RWPE1 (cell line): ENCODE measurements around the gene KCTD13.
"Not testable (repeated sequence)": the region's sequence is repeated elsewhere in the genome, so short reads cannot be mapped to it uniquely, and the experiment has no call there.

Experiments
- CTCF ChIA-PET: fragments of 350-600 bp; sonication (Branson Sonifier 250); formaldehyde crosslinking; extraction: SDS; loops from one replicate; lab custom pipeline; 2021; lab: Yijun Ruan, JAX
- POLR2A ChIA-PET: fragments of 400-600 bp; formaldehyde crosslinking; extraction: SDS; loops from one replicate; lab custom pipeline; 2020; ENCODE audit warnings: antibody characterized with exemption; ENCODE audit not compliant: low non-redundant PET; lab: Yijun Ruan, JAX
- DNase-seq: peaks from one replicate; pipeline ENCODE4 v3.0.0; 2012; ENCODE audit warnings: low spot score
- H3K27ac ChIP-seq: fragments of 450-650 bp; 2 replicates; pipeline ENCODE4 v1.5.1; 2017
- TF ChIP-seq, protein P1 (sequence below): fragments of 450-650 bp; conservative IDR thresholded peaks from 2 replicates; pipeline ENCODE4 v1.5.1; 2017; ENCODE audit warnings: low read depth, mild to moderate bottlenecking

The KCTD13 gene

DNA sequence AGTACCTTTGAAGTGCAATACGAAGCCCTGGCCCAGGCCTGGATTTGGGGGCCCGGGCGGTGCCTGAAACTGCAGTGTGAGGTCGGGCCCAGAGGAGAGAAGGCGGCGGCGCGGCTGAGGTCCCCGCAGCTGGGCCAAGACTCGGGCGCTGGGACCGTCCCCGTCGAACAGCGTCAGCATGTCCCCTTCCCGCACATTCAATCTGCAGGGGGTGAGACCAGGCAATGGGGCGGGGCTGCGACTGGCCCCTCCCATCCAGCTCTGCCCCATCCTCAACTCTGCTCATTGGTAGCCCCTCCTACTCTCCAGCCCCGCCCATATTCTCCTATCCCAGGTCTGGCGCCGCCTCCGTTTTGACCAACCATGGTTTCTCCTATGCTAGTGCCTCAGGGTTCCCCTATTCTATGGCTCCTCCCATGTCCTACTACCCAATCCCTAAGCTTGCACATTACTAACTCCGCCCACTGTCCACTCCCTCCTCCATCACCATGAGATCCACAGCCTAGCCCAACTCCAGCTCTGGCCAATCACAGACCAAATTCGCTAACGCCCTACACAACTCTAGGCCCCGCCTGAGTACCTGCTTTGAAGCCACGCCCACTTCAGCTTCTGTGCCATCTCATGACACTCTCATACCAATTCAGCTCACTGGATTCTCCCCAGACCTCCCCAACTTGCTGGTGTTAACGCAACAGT lies 48.6 kb downstream of the KCTD13 start:
- ChIA-PET CTCF (no interaction called here), POLR2A (no interaction called here)
- peak; percentile 80 for DNase-seq
- TF ChIP-seq, protein P1, sequence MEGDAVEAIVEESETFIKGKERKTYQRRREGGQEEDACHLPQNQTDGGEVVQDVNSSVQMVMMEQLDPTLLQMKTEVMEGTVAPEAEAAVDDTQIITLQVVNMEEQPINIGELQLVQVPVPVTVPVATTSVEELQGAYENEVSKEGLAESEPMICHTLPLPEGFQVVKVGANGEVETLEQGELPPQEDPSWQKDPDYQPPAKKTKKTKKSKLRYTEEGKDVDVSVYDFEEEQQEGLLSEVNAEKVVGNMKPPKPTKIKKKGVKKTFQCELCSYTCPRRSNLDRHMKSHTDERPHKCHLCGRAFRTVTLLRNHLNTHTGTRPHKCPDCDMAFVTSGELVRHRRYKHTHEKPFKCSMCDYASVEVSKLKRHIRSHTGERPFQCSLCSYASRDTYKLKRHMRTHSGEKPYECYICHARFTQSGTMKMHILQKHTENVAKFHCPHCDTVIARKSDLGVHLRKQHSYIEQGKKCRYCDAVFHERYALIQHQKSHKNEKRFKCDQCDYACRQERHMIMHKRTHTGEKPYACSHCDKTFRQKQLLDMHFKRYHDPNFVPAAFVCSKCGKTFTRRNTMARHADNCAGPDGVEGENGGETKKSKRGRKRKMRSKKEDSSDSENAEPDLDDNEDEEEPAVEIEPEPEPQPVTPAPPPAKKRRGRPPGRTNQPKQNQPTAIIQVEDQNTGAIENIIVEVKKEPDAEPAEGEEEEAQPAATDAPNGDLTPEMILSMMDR: no peak
- peak overlapping the region; percentile 6; the same call in 1 of the 2 replicates for H3K27ac ChIP-seq

DNA sequence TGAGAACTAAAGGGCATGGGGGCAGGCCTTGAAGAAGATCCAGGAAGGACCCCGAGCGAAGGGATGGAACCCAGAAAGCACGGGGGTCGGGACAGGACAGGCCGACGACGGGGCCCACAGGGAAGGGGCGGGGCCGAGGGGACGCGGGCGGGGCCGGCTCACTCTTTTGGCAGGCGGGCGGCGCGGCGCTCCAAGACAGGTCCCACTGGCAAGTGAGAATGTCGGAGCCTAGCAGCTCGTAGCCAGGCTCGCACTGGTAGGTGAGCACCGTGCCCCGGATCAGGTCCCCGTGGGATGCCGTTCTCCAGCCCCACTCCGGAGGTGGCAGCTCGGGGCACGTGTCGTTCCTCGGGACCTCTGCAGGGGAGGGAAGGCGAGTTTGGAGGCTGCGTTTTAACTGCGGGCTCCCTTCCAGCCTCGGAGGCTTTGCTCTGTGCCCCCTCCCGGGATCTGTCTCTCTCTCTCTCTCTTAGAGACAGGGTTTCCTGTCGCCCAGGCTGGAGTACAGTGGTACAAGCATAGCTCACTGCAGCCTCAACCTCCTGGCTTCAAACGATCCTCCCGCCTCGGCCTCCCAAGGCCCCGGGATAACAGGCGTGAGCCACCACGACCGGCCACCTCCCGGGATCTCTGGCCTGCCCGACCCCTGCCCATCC lies 49.3 kb downstream of the KCTD13 start:
- ChIA-PET CTCF (interaction anchor here (0.6 kb wide), 1 partner anchor 111 kb away, joined by 3 read pairs; no protein-coding TSS in a partner anchor), POLR2A (no interaction called here)
- no peak for DNase-seq
- no peak overlapping the region for H3K27ac ChIP-seq
- TF ChIP-seq, protein P1: no peak

DNA sequence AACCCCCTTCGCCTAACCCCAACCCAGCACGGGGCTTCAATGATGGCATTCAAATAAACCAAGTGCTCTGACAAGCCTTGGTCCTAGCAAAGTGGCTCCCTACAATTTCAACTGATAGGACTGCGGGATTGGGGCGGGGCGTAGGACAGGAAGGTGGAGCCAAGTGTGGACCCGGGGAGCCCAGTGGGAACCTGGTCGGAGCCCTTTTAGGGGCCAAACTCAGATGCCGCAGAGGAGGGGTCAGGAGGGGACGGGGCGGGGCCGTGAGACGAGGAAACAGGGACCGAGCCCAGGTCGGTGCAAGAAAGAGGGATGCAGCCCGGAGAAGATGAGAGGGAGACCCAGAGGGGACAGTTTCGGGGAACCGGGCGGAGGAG lies 49.8 kb downstream of the KCTD13 start:
- no peak for DNase-seq
- TF ChIP-seq, protein P1: no peak
- CTCF ChIA-PET: interaction anchor here (0.6 to 0.7 kb wide), 2 partner anchors 9 to 110 kb away, joined by 3 to 9 read pairs; no protein-coding TSS in a partner anchor
- POLR2A ChIA-PET: no interaction called here
- no peak overlapping the region for H3K27ac ChIP-seq

DNA sequence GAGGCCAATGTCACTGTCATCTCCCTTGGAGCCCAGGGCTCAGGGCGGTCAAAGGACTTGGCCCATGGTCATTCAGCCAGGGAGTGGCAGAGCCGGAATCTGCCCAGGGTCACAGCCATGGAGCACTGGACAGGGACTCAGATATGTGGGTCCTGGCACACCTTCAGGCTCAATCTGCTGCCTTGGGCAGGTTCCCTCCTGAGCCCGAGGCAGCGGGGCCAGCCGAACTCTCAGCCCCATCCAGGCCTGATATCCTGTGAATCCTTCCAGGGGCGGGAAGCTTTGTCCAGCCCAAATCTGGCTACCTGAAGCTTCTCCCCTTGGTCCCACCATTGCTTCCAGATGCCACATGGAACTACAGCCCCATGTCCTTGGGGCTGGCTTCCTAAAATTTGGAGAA lies 50.8 kb downstream of the KCTD13 start:
- TF ChIP-seq, protein P1: no peak
- no peak overlapping the region for H3K27ac ChIP-seq
- DNase-seq: no peak
- ChIA-PET POLR2A (no interaction called here), CTCF (interaction anchor here (0.7 kb wide), 1 partner anchor 8 kb away, joined by 9 read pairs; no protein-coding TSS in a partner anchor)

DNA sequence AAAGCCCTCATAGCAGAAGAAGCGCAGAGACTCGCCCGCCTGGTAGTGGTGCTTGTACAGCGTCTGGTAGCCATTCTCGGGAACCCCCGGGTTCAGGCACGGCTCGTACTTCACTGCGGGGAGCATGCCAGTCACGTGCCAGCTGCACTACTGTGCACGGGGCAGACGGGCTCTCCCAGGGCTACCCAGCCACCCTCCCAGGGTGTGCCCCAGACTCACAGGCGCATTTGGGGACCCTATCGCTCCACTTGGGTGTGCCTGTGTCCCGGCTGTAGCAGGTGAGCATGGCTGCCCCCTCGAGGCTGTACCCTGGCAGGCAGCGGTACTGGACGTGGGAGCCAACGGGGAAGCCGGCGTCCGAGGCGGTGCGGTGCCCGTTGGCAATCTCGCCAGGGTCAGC lies 52.7 kb downstream of the KCTD13 start:
- ChIA-PET POLR2A (no interaction called here), CTCF (no interaction called here)
- DNase-seq: no peak
- no peak overlapping the region for H3K27ac ChIP-seq
- TF ChIP-seq, protein P1: no peak

DNA sequence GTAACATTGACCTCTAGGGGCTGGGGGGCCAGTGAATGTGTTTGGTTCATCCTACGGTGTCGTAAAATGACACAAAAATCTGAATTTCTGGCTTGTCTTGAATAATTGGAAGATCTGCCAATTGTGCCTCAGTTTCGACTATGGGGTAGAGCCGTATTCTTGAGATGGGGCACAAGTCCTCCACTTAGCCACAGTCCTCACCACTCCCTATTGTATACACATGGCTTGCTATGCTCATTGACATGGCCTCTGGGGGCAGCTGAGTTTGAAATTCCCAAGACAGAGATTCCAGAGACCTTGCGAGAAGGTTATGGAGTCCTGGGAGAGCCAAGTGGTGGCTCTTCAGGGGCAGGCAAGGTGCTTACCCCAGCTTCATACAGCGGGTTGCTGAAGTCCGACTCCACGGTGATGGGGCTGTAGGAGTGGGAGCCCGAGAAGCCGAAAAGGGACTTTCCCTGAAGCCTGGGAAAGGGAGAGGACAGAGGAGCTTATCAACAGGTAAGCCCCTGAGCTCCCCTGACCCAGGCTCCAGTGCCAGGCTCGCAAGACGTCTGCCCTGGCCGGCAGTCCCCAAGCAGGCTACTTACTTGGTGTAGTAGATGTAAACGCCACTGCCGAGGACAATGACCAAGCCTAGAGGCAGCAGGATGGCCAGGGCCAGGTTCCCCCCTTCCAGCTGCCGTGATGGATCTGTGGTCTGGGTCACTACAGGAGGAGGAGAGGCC lies 54.0 kb downstream of the KCTD13 start:
- TF ChIP-seq, protein P1: no peak
- ChIA-PET CTCF (interaction anchor here (0.5 to 0.7 kb wide), 2 partner anchors 60 to 139 kb away, joined by 3 read pairs; no protein-coding TSS in a partner anchor), POLR2A (no interaction called here)
- DNase-seq: no peak
- no peak overlapping the region for H3K27ac ChIP-seq

DNA sequence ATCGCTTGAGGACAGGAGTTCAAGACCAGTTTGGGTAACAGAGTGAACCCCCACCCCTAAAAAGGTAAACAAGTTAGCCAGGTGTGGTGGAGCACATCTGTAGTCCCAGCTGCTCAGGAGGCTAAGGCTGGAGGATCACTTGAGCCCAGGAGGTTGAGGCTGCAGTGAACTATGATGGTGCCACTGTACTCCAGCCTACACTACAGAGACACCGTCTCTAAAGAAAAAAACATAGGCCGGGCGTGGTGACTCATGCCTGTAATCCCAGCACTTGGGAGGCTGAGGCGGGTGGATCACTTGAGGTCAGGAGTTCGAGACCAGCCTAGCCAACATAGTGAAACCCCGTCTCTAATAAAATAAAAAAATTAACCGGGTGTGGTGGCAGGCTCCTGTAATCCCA lies 57.0 kb downstream of the KCTD13 start:
- CTCF ChIA-PET, POLR2A ChIA-PET, DNase-seq, H3K27ac ChIP-seq: not testable (repeated sequence)
